GM19193 (cell line): ENCODE data around the gene ATF7IP2.

ENCODE experiments used
- POLR2A ChIP-seq: IDR thresholded peaks from 4 replicates; pipeline ENCODE4 v1.6.1; 2011; ENCODE audit not compliant: insufficient read depth, insufficient read length; ENCODE audit errors: extremely low read depth

Gene ATF7IP2

GRCh38 chr16:10428433-10429168, 42.7 kb downstream of the ATF7IP2 start:
- TF ChIP-seq POLR2A, result no peak

- TF ChIP-seq POLR2A, result no peak
Observed at GRCh38 chr16:10441726-10442125, 55.9 kb downstream of the ATF7IP2 start.

GRCh38 chr16:10447289-10447688, 61.4 kb downstream of the ATF7IP2 start:
- TF ChIP-seq POLR2A, result no peak

- no peak for TF ChIP-seq POLR2A
Observed at GRCh38 chr16:10453159-10453510, 67.3 kb downstream of the ATF7IP2 start.

- TF ChIP-seq POLR2A, result no peak
Observed at GRCh38 chr16:10465821-10466220, 80.0 kb downstream of the ATF7IP2 start.

- TF ChIP-seq POLR2A, result no peak
Observed at GRCh38 chr16:10466313-10466712, 80.5 kb downstream of the ATF7IP2 start.

- TF ChIP-seq POLR2A, result no peak
Observed at GRCh38 chr16:10466861-10467260, 81.0 kb downstream of the ATF7IP2 start.

GRCh38 chr16:10480151-10480550, 94.3 kb downstream of the ATF7IP2 start:
- TF ChIP-seq POLR2A, result no peak

GRCh38 chr16:10485159-10485558, 99.3 kb downstream of the ATF7IP2 start:
- no peak for TF ChIP-seq POLR2A

- TF ChIP-seq POLR2A, result no peak
Observed at GRCh38 chr16:10485698-10486382, 100.0 kb downstream of the ATF7IP2 start.

- no peak for TF ChIP-seq POLR2A
Observed at GRCh38 chr16:10490141-10490540, 104.3 kb downstream of the ATF7IP2 start.

- no peak for TF ChIP-seq POLR2A
Observed at GRCh38 chr16:10493276-10493675, 107.4 kb downstream of the ATF7IP2 start.

- no peak for TF ChIP-seq POLR2A
Observed at GRCh38 chr16:10494343-10495030, 108.6 kb downstream of the ATF7IP2 start.

- TF ChIP-seq POLR2A, result no peak
Observed at GRCh38 chr16:10495031-10495345, 109.1 kb downstream of the ATF7IP2 start.

- no peak for TF ChIP-seq POLR2A
Observed at GRCh38 chr16:10497132-10498101, 111.6 kb downstream of the ATF7IP2 start.
